ENCODE results near the gene MAGED2. TPM values are rescaled to one million over a fixed set of nuclear protein-coding genes. Genes with fewer than 3 reads are reported as not detected.
"Not testable (repeated sequence)": the region's sequence is repeated elsewhere in the genome, so short reads cannot be mapped to it uniquely, and the experiment has no call there.

Gene MAGED2
- polyA plus RNA-seq, 3 donors, result 38.3 to 43.5 (median 39.1) TPM

GRCh38 chrX:54788446-54788845, 19.1 kb upstream of the MAGED2 start:
- H3K36me3 ChIP-seq (replicated peaks in 1 of 2; ENCODE audit: control insufficient read depth in 1 of 2, insufficient read depth in 2 of 2, low read length in 2 of 2), result no peaks in the 10 kb centered on the region
- no peak overlapping the region for H3K4me2 ChIP-seq (replicated peaks; ENCODE audit: extremely low read depth, low read length, poor library complexity, severe bottlenecking)
- no peaks in the 10 kb centered on the region for H3K79me2 ChIP-seq (ENCODE audit: insufficient read depth, low read length)
- peak overlapping the region in 1 of 7 donors; percentile 31 for H3K27ac Mint-ChIP-seq
- no peak overlapping the region for H3K4me3 Mint-ChIP-seq
- DNase-seq, result no peak
- no peaks in the 10 kb centered on the region for H3K36me3 Mint-ChIP-seq
- no peaks in the 10 kb centered on the region for H3K4me1 ChIP-seq (ENCODE audit: control insufficient read depth in 1 of 2, insufficient read depth in 2 of 2, low read length in 2 of 2)
- no peak for TF ChIP-seq CTCF (IDR thresholded peaks at IDR 0.05)
- no peaks in the 10 kb centered on the region for H3K4me1 Mint-ChIP-seq
- intact Hi-C loops (cut with micrococcal nuclease), result no loop called here
- H3K9me3 Mint-ChIP-seq, result peaks cover 0 to 2% (median 0%) of the 10 kb centered on the region in 7 donors
- H3K9me3 ChIP-seq (replicated peaks in 1 of 2; ENCODE audit: control insufficient read depth in 1 of 2, insufficient read depth in 1 of 2, low read length in 2 of 2), result no peaks in the 10 kb centered on the region
- H3K4me3 ChIP-seq (replicated peaks in 1 of 3; ENCODE audit: low read depth in 2 of 3, low read length in 3 of 3), result no peak overlapping the region
- peaks cover 0 to 3% (median 3%) of the 10 kb centered on the region in 3 donors for H3K27me3 Mint-ChIP-seq (ENCODE audit: low read depth in 3 of 3)
- WGBS (ENCODE audit: insufficient coverage), result no CpG with 5 or more reads among the region's 9 CpGs
- H3K9ac ChIP-seq (ENCODE audit: insufficient read depth, low read length, poor library complexity, severe bottlenecking), result no peak overlapping the region
- no peaks in the 10 kb centered on the region for H4K20me1 ChIP-seq (ENCODE audit: insufficient read depth, low read length)
- no peaks in the 10 kb centered on the region for H3K27me3 ChIP-seq (ENCODE audit: control insufficient read depth in 2 of 2, insufficient read depth in 2 of 2, low read length in 2 of 2)
- no peak overlapping the region for H2AFZ ChIP-seq (ENCODE audit: insufficient read depth, low read depth, low read length, poor library complexity, severe bottlenecking)
- H3K27ac ChIP-seq (ENCODE audit: low read depth in 1 of 2, low read length in 2 of 2), result no peak overlapping the region

DNA sequence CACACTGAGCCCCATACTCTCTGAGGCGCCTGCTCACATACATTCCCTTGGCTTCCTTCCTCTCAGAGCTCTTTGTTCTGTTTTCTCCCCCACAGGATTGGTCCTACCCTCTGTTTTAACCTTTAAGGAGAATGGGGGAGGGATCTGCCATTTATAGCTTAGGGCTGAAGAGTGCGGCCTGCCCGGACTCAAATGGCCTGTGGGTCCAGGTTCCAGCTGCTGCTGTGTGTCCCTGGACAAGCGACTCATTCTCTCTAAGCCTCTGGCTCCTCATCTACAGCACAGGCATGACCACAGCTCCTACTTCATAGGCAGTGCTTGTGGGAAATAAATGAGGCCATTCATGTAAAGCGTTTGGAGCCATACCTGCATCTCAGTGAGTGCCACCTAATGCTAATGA, 18.1 kb upstream of the MAGED2 start:
- H3K4me1 Mint-ChIP-seq; H3K27me3 Mint-ChIP-seq (ENCODE audit: low read depth in 3 of 3); H3K4me2 ChIP-seq (replicated peaks; ENCODE audit: extremely low read depth, low read length, poor library complexity, severe bottlenecking); H3K27ac Mint-ChIP-seq; H3K9me3 ChIP-seq (replicated peaks in 1 of 2; ENCODE audit: control insufficient read depth in 1 of 2, insufficient read depth in 1 of 2, low read length in 2 of 2); H3K27ac ChIP-seq (ENCODE audit: low read depth in 1 of 2, low read length in 2 of 2); H3K79me2 ChIP-seq (ENCODE audit: insufficient read depth, low read length); H3K9ac ChIP-seq (ENCODE audit: insufficient read depth, low read length, poor library complexity, severe bottlenecking); H3K36me3 Mint-ChIP-seq; DNase-seq; H2AFZ ChIP-seq (ENCODE audit: insufficient read depth, low read depth, low read length, poor library complexity, severe bottlenecking); H3K4me3 Mint-ChIP-seq; H3K36me3 ChIP-seq (replicated peaks in 1 of 2; ENCODE audit: control insufficient read depth in 1 of 2, insufficient read depth in 2 of 2, low read length in 2 of 2); H3K27me3 ChIP-seq (ENCODE audit: control insufficient read depth in 2 of 2, insufficient read depth in 2 of 2, low read length in 2 of 2); H3K9me3 Mint-ChIP-seq; intact Hi-C loops (cut with micrococcal nuclease); H3K4me3 ChIP-seq (replicated peaks in 1 of 3; ENCODE audit: low read depth in 2 of 3, low read length in 3 of 3); H3K4me1 ChIP-seq (ENCODE audit: control insufficient read depth in 1 of 2, insufficient read depth in 2 of 2, low read length in 2 of 2); H4K20me1 ChIP-seq (ENCODE audit: insufficient read depth, low read length): not testable (repeated sequence)
- WGBS (ENCODE audit: insufficient coverage), result no CpG with 5 or more reads among the region's 5 CpGs
